GM21576 (cell line): Measurements from ENCODE around the gene NUP210.

Source experiments
- ATAC-seq: cut with Tn5 transposase; IDR thresholded peaks from one replicate; pipeline ENCODE4 v1.9.1; 2021; ENCODE audit warnings: mild to moderate bottlenecking, moderate library complexity; ENCODE audit not compliant: unreplicated experiment

Gene NUP210

DNA sequence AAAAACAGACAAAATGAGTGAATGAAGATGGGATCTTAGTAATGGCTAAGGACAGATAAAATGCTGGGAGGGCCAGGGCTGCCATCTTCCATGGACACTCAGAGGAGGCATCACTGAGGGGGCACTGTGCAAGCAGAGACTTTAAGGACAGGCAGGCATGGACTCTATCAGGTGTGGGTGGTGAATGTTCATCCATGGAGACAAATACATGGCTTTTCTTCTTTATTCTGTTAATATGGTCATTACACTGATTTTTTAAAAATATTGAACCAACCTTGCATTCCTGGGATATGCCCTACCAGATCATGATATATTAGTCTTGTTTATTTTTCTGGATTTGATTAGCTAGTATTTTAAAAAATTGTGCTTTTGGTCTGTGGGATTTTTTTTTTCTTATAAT lies 12.2 kb downstream of the NUP210 start:
- ATAC-seq, result no peak

DNA sequence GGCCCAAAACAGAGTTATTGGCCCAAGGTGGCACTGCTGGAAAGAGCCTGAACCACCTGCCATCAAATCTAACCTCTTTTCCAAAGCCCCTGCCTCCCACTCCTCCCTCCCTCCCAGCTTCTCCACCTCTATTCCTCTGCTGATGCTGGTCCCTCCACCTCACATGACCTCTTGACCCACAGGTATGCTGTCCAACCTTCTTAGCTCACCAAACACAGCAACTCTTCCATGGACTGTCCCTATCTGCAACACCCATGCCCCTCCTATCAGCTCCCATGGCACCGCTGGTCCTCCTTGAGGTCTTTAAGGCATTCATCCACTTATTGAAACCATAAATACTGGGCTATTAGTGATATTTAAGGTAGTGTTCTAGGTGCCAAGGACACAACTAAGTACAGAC lies 12.6 kb downstream of the NUP210 start:
- ATAC-seq, result no peak

DNA sequence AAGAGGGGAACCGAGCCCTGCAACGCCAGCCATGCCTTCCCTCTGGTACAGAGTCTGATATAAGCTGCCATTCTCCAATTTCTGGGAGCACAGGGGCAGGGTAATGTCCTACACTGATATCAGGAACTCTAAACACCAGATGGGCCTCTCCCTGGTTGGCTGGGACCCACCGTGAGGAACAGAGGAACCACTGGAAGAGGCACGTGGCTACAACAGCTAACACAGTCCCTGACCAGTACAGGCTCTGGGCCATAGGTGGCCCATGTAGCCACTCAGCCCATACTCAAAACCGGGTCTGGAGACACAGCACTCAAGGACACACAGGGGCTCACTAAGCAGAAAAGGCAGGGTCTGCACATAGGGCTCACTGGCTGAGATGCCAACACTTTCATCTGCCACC lies 13.9 kb downstream of the NUP210 start:
- no peak for ATAC-seq

- ATAC-seq, result no peak
These were observed 14.5 kb downstream of the NUP210 start for GRCh38 chr3:13405614-13406013.

DNA sequence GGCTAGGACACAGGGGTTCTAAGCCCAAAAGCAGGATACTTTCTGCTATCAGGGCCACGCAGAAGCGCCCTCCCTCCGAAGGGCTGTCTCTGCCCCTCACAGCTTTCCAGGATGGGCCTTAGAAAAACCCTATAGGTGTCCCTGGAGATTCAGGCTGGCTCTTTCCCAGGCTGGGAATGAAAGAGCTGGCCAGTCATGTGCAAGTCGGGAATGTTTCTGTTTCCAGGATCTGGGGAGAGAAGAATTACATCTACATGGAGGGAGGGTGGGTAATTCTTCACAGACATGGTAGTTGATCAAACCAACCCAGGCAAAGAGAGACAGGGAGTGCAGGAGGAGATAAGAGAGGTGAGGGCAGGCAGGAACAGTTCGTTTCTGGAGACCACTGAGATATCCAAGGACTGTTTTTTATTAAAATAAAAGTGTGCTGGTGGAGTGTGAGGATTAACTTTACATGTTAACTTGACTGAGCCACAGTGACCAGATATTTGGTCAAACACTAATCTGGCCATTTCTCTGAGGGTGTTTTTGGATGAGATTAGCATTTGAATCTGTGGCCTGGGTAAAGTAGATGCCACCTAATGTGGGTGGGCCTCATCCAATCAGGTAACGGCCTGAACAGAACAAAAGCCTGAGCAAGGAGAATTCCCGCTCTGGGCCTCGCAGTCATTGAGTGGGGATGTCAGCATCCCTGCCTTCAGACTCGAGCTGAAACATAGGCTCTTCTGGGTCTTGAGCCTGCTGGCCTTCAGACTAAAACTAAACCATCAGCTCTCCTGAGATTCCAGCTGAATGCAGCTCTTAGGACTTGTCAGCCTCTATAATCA lies 15.3 kb downstream of the NUP210 start:
- ATAC-seq, result no peak

GRCh38 chr3:13403847-13404246 lies 16.3 kb downstream of the NUP210 start:
- no peak for ATAC-seq

DNA sequence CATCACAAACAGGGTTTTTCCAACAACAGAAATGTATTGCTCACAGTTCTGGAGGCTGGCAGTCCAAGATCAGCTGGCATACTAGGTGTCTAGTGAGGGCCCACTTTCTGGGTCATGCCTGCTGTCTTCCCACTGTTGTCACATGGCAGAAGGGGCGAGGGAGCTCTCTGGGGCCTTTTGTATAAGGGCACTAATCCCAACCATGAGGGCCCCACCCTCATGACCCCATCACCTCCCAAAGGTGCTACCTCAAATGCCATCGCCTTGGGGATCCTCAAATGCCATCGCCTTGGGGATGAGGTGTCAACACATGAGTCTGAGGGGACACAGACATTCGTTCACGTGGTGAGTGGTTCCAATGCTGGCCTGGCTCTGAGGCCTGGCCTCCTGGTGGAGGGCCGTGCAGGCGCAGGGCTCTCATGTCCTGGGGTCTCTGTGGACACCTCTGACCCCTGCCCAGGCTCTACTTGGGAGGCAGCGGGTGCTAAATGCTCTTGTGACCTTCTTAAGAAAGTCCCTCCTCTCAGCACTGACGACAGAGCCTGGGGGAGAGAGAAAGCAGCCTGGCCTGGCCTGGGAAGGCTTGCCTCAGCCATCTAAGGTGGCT lies 16.8 kb downstream of the NUP210 start:
- ATAC-seq, result no peak

GRCh38 chr3:13401149-13401548 lies 19.0 kb downstream of the NUP210 start:
- ATAC-seq, result no peak

GRCh38 chr3:13400114-13400673 lies 19.9 kb downstream of the NUP210 start:
- no peak for ATAC-seq

GRCh38 chr3:13399603-13400002 lies 20.5 kb downstream of the NUP210 start:
- ATAC-seq, result no peak

GRCh38 chr3:13397316-13397715 lies 22.8 kb downstream of the NUP210 start:
- ATAC-seq, result no peak

DNA sequence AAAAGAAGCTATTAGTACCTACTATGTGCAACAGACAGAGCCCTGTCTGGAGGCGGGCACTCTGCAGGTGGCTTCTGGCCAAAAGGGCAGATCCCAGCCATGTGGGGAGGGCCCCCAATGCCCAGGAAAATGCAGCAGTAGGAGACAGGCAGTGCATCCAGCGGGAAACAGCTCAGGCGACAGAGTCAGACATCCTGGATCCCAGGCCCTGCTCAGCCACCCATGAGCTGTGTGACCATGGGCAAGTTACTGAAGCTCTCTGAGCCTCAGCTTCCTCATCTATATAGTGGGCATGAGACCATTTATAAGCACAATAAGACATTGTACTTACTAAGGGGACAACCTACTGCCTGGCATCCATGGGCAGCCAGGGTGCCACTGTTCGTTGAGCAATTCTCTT lies 25.8 kb downstream of the NUP210 start:
- ATAC-seq, result no peak

GRCh38 chr3:13393427-13394360 lies 26.4 kb downstream of the NUP210 start:
- no peak for ATAC-seq

DNA sequence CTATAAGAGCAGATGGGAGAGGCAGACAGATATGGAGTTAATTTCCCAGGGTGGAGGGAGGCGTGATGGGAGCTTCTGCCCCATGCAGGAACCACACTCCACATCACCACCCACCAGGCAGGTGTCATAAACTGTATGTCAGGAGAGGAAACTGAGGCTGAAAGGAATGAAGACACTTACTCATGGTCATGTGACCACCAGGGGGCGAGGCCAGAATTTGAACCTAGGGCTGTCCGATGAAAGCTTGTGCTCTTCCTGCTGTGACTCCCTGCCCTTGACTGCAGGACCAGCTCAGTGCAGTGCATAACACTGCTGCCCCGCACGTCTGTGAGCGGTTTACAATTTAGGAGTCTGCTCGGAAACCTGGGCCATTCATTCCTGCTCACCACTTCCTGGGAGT lies 28.8 kb downstream of the NUP210 start:
- ATAC-seq, result no peak

DNA sequence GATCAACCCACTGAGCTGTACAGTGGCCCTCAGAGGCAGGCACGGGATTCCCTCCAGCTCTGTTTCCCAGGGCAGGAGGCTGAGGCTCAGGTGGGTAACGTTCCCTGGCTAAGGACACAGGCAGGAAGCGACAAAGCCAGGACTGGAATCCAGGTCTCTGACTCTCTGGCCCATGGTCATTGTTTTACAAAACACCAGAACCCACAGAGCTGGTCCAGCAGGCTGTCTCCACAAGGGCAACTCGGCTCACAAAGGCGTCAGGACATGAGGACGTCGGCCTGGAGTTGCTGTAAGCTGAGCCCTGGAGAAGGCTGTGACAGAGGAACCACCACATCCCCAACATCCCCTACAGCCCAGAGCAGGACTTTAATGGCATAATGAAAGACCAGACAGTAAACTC lies 30.7 kb downstream of the NUP210 start:
- no peak for ATAC-seq

GRCh38 chr3:13388816-13389215 lies 31.3 kb downstream of the NUP210 start:
- ATAC-seq, result no peak

- no peak for ATAC-seq
These were observed 34.7 kb downstream of the NUP210 start for GRCh38 chr3:13385373-13385965.

DNA sequence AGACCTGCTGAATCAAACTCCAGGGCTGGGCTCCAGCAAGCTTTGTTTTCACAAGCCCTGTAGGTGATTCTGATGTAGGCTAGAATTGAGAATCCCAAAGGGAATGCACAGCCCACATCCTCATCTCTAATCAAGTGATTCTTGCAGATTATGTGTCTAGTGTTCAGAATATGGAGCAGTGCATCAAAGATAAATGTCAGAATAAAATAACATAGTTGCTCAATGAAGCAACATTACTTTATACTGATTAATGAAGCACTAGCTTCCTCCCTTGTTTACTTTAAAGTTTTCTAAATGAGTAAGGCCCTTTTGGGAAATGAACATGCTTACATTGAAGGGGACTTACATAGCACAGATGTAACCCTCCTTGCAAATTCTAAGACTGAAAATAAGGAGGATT lies 39.2 kb downstream of the NUP210 start:
- ATAC-seq, result no peak

DNA sequence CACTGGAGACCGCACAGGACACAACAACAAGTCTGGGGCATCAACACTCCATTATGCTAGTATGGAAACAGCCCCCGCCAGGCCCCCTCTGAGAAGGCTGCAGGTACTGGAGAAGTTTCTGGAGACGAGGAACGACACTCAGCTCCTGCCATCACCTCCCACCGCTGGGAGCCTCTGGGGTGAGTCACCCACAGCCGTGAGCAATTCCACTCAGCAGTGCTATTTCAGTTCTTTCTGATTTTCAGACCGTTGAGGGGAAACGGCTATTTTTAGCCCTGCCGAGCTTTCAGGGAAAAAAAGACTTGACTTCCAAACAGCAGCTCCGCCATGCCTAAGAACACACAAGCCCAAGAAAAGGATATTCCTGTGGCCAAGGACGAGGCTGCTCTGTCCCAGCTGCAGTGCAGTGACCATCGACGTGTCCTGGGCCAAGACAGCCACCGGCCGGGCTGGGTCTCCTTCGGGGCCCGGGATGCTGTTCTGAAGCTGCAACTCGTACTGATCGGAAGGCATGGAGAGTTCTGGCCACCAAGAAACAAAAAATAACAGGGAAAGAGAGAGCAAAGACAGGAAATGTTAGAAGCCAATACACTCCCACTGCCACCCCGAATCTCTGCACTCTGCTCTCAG lies 40.8 kb downstream of the NUP210 start:
- no peak for ATAC-seq

GRCh38 chr3:13378155-13378554 lies 42.0 kb downstream of the NUP210 start:
- ATAC-seq, result peak; percentile 67
